SK-N-SH (cell line): ENCODE measurements around the gene DSCAML1.

Source experiments
- MXI1 ChIP-seq: IDR thresholded peaks from 2 replicates; pipeline ENCODE4 v1.6.1; 2012; ENCODE audit warnings: mild to moderate bottlenecking, low read depth, low read length, improper control_type of control experiment
- TF ChIP-seq, protein P1 (sequence below): fragments of 150-350 bp; IDR thresholded peaks from 2 replicates; pipeline ENCODE4 v1.6.1; 2017; ENCODE audit warnings: antibody characterized with exemption, low read length, low read depth, borderline replicate concordance

GRCh38 chr11:117771197-117771596 is 25.8 kb downstream of the DSCAML1 start:
- TF ChIP-seq MXI1 = no peak
- TF ChIP-seq, protein P1, sequence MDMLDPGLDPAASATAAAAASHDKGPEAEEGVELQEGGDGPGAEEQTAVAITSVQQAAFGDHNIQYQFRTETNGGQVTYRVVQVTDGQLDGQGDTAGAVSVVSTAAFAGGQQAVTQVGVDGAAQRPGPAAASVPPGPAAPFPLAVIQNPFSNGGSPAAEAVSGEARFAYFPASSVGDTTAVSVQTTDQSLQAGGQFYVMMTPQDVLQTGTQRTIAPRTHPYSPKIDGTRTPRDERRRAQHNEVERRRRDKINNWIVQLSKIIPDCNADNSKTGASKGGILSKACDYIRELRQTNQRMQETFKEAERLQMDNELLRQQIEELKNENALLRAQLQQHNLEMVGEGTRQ = no peak
